Mucosa of descending colon (tissue), 3 donors: ENCODE measurements around the gene ZCCHC17. TPM values are rescaled to one million over a fixed set of nuclear protein-coding genes. Genes with fewer than 3 reads are reported as not detected.

Experiments used
- ATAC-seq: fragments of 200-7000 bp; cut with Tn5 transposase; one replicate; pipeline ENCODE4 v1.9.1; 2020; ENCODE audit warnings: mild to moderate bottlenecking, moderate library complexity
- DNase-seq, 3 donors: peaks; one replicate each; pipeline ENCODE4 v3.0.0-alpha.2; 2020
- H3K36me3 ChIP-seq: fragments of 200-600 bp; one replicate; pipeline ENCODE4 v1.8.0; 2021; ENCODE audit warnings: low read depth, mild to moderate bottlenecking
- H3K4me1 ChIP-seq: fragments of 200-600 bp; one replicate; pipeline ENCODE4 v1.8.0; 2021; ENCODE audit warnings: low read depth, mild to moderate bottlenecking
- H3K4me3 ChIP-seq: fragments of 200-600 bp; one replicate; pipeline ENCODE4 v1.8.0; 2021; ENCODE audit warnings: mild to moderate bottlenecking
- H3K9me3 ChIP-seq: fragments of 200-600 bp; one replicate; pipeline ENCODE4 v1.8.0; 2021; ENCODE audit warnings: mild to moderate bottlenecking
- intact Hi-C, 2 donors: fragments of 100-400 bp; cut with DNase I in 1 of 2; cut with micrococcal nuclease in 1 of 2; formaldehyde crosslinking; loops; one replicate each; pipeline versions ENCODE4 v1.11.0 to v1.11.1; 2022; cut with DNase I, micrococcal nuclease
- total RNA-seq, 3 donors: library from RNA; stranded (reverse); fragmentation: NEBNext Ultra II Directional in 2 of 3; extraction: Animal tissue kit (Norgen Biotek cat#: 25700) in 2 of 3; gene quantifications; one replicate each; pipeline versions ENCODE4 v1.2.1 to v1.2.4, GENCODE V29; 2021 to 2023
- TF ChIP-seq, protein P1 (sequence below): fragments of 200-600 bp; IDR thresholded peaks from one replicate; pipeline ENCODE4 v1.8.0; 2022; ENCODE audit warnings: antibody characterized with exemption, mild to moderate bottlenecking
- donor health status: DM: no; HTN: no; CAD: no; lungs with moderate emphysema.
- donor health status: DM: no; HTN: no; CAD: no.
- donor health status: DM: no; HTN: yes; CAD: no.

ZCCHC17 gene
- total RNA-seq, 3 donors from 2014 or later, result 16.0 to 20.5 (median 16.8) TPM

DNA sequence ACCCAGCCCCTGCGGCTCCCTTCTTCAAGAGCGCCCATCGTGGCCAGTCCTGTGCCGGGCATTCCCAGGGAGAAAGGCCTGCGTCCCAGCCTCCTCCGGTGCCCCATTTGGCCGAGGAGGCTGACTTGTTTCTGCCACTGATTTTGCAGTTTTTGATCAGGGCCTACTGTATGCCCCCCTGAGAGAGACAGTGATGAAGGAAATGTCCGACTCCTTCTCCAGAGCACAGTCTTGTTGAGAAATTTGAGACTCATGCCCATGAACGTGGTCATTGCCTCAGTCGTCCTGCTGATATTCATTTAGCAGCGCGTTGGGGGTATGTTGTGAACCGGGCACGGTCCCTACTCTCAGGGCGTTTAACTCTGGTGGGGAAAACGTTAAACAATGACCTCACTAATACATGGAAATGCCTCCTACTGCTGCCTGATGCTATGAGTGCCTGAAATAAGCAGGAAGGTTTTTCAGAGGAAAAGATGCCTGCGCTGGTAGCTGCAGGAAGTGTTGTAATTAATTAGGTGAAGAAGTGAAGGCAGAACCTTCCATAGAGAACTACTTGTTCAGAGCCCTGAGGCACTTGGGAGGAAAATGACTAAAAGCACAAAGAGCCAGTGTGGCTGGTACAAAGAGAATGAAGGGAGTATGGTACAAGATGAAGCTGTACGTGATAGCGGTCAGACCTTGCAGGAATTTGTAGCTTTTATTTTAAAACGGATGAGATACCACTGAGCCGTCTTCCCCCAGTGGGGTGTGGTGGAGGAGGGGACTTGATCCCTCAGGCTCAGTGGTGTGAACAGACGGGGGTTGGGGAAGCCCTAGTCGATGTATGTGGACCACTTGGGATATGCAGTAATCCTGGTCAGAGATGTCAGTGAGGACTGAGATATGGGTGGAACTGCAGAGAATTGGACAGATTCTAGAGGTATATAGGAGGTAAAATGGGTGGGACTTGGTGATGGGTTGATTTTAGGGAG is 730 bp downstream of the ZCCHC17 start:
- Histone ChIP-seq H3K9me3 (no peaks in the 10 kb centered on the region), H3K4me1 (peaks cover 17% of the 10 kb centered on the region), H3K4me3 (peak overlapping the region; percentile 92), H3K36me3 (no peaks in the 10 kb centered on the region)
- DNase-seq, result peak in 1 of 3 donors; percentile 5
- TF ChIP-seq, protein P1, sequence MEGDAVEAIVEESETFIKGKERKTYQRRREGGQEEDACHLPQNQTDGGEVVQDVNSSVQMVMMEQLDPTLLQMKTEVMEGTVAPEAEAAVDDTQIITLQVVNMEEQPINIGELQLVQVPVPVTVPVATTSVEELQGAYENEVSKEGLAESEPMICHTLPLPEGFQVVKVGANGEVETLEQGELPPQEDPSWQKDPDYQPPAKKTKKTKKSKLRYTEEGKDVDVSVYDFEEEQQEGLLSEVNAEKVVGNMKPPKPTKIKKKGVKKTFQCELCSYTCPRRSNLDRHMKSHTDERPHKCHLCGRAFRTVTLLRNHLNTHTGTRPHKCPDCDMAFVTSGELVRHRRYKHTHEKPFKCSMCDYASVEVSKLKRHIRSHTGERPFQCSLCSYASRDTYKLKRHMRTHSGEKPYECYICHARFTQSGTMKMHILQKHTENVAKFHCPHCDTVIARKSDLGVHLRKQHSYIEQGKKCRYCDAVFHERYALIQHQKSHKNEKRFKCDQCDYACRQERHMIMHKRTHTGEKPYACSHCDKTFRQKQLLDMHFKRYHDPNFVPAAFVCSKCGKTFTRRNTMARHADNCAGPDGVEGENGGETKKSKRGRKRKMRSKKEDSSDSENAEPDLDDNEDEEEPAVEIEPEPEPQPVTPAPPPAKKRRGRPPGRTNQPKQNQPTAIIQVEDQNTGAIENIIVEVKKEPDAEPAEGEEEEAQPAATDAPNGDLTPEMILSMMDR, result no peak
- ATAC-seq, result no peak
- intact Hi-C loops, result no loop called here

DNA sequence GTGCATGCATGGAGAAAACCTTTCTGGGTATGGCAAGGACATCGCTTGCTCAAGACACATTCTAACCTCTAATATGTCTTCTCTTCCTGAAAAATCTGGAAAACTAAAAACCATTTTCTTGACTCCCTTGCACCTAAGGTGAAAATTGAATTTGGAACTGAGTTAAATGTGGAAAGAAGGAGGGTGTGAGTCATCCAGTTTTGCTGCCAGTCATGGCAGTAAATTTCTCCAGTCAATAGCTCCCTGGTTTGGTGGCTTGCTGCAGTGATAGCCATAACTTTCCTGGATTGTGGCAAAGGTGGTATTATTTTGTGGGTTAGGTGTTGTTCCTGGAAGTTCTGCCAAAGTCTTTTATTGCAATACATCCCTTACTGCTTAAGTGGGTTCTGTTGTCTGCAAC is 2.5 kb downstream of the ZCCHC17 start:
- TF ChIP-seq, protein P1, result no peak
- no peaks in the 10 kb centered on the region for H3K36me3 ChIP-seq
- H3K9me3 ChIP-seq, result no peaks in the 10 kb centered on the region
- ATAC-seq (no peak), DNase-seq (no peak)
- H3K4me3 ChIP-seq, result no peak overlapping the region
- peaks cover 17% of the 10 kb centered on the region for H3K4me1 ChIP-seq
- intact Hi-C loops, result no loop called here

DNA sequence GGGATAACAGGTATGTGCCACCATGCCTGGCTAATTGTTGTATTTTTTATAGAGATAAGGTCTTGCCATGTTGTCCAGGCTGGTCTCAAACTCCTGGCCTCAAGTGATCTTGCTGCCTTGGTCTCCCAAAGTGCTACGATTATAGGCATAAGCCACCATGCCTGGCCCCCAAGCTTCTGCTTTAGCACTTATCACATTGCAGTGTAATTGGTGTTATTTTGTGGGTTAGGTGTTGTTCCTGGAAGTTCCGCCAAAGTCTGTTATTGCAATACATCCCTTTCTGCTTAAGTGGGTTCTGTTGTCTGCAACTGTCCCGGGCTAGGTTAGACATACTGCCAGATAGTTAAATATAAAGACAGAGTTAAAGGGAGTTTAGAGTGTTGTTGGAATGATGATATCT is 3.4 kb downstream of the ZCCHC17 start:
- ATAC-seq (no peak), DNase-seq (no peak)
- TF ChIP-seq, protein P1, result no peak

DNA sequence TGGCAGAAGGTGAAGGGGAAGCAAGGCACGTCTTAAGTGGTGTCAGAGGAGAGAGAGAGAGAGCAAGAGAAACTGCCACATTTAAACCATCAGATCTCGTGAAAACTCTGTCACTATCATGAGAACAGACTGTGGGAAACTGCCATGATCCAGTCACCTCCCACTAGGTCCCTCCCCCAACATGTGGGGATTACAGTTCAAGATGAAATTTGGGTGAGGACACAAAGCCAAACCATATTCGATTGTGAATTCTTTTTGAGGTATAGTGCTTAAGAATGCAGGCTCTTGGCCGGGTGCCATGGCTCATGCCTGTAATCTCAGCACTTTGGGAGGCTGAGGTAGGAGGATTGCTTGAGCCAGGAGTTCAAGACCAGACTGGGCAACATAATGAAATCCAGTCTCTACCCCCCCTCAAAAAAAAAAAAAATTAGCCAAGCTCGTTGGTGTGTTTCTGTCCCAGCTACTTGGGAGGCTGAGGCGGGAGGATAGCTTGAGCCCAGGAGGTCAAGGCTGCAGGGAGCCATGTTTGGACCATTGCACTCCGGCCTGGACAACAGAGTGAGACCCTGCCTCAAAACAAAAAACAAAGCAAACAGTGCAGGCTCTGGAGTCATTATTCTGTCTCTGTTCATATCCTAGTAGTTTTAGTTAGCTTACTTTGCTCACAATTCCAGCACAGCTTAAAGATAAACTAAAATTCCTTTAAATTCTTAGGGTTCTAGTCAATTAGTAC is 6.0 kb downstream of the ZCCHC17 start:
- ATAC-seq, result no peak

More for the DNA sequence above, 3.4 kb downstream of the ZCCHC17 start:
- intact Hi-C loops, result no loop called here
- Histone ChIP-seq H3K36me3 (no peaks in the 10 kb centered on the region), H3K4me1 (peaks cover 17% of the 10 kb centered on the region), H3K9me3 (no peaks in the 10 kb centered on the region), H3K4me3 (no peak overlapping the region)

DNA sequence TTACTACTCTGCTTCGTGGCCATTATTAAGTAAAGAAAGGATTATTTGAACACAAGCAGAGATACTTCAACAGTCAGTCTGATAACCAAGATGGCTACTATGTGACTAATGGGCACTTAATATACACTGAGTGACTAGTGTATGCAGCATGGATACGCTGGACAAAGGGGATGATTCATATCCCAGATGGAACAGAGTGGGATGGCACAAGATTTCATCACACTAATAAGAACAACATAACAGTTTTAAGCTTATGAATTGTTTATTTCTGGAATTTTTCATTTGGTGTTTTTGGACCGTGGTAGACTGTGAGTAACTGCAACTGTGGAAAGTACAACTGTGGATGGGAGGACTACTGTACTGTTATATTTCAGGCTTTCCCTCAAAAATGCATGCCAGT is 9.4 kb downstream of the ZCCHC17 start:
- ATAC-seq (peak; percentile 41), DNase-seq (no peak)
- no peaks in the 10 kb centered on the region for H3K9me3 ChIP-seq
- no peaks in the 10 kb centered on the region for H3K4me1 ChIP-seq
- intact Hi-C loops, result no loop called here
- peaks cover 2% of the 10 kb centered on the region for H3K36me3 ChIP-seq
- TF ChIP-seq, protein P1, result no peak
- H3K4me3 ChIP-seq, result no peak overlapping the region

More for the DNA sequence above, 6.0 kb downstream of the ZCCHC17 start:
- DNase-seq, result no peak
- intact Hi-C loops, result no loop called here
- Histone ChIP-seq H3K36me3 (no peaks in the 10 kb centered on the region), H3K9me3 (no peaks in the 10 kb centered on the region), H3K4me1 (peaks cover 6% of the 10 kb centered on the region), H3K4me3 (no peak overlapping the region)
- TF ChIP-seq, protein P1, result no peak
